NCI-H526 treated with DMSO at 0.1 percent for 48 hours (cell line): Measurements from ENCODE around the gene TRIM28.

Experiments
- DNase-seq: peaks from one replicate; lab custom pipeline; 2025; lab: John Stamatoyannopoulos, UW

Gene TRIM28

GRCh38 chr19:58579473-58580142 is 35.7 kb downstream of the TRIM28 start:
- DNase-seq: no peak

- no peak for DNase-seq
These were observed 37.6 kb downstream of the TRIM28 start for GRCh38 chr19:58581227-58582141.

- no peak for DNase-seq
These were observed 39.1 kb downstream of the TRIM28 start for GRCh38 chr19:58582985-58583384.

- no peak for DNase-seq
These were observed 40.9 kb downstream of the TRIM28 start for GRCh38 chr19:58584498-58585441.

- DNase-seq: no peak
These were observed 41.7 kb downstream of the TRIM28 start for GRCh38 chr19:58585442-58586132.

- DNase-seq: no peak
These were observed 42.4 kb downstream of the TRIM28 start for GRCh38 chr19:58586133-58586765.
